Duodenal mucosa (tissue), 2 donors: ENCODE data around the gene SUPT16H.

Source experiments
- H3K27ac ChIP-seq: one replicate; pipeline ENCODE4 v1.7.0; 2013; ENCODE audit warnings: low read depth, low read length
- H3K27me3 ChIP-seq, 2 donors: one replicate each; pipeline ENCODE4 v1.7.0; 2013; ENCODE audit warnings: low read length in 2 of 2, control low read depth in 1 of 2; ENCODE audit not compliant: insufficient read depth in 2 of 2, control insufficient read depth in 1 of 2
- H3K36me3 ChIP-seq, 2 donors: one replicate each; pipeline ENCODE4 v1.7.0; 2013; ENCODE audit warnings: low read length in 2 of 2, control low read depth in 1 of 2; ENCODE audit not compliant: insufficient read depth in 2 of 2, control insufficient read depth in 1 of 2
- H3K4me1 ChIP-seq, 2 donors: one replicate each; pipeline ENCODE4 v1.7.0; 2013; ENCODE audit warnings: low read length in 2 of 2, control low read depth in 1 of 2; ENCODE audit not compliant: insufficient read depth in 2 of 2, control insufficient read depth in 1 of 2
- H3K4me3 ChIP-seq, 2 donors: one replicate each; pipeline ENCODE4 v1.7.0; 2013; ENCODE audit warnings: low read length in 2 of 2, low read depth in 1 of 2
- H3K9ac ChIP-seq, 2 donors: one replicate each; pipeline ENCODE4 v1.7.0; 2013; ENCODE audit warnings: low read length in 2 of 2, low read depth in 1 of 2
- H3K9me3 ChIP-seq, 2 donors: one replicate each; pipeline ENCODE4 v1.7.0; 2013; ENCODE audit warnings: low read length in 2 of 2, control low read depth in 1 of 2; ENCODE audit not compliant: control insufficient read depth in 1 of 2

SUPT16H gene

GRCh38 chr14:21332950-21333349 is 50.9 kb downstream of the SUPT16H start:
- H3K36me3 ChIP-seq, result no peaks in the 10 kb centered on the region
- H3K9me3 ChIP-seq, result no peaks in the 10 kb centered on the region
- no peaks in the 10 kb centered on the region for H3K4me1 ChIP-seq
- no peaks in the 10 kb centered on the region for H3K27me3 ChIP-seq
- H3K9ac ChIP-seq, result no peak overlapping the region
- no peak overlapping the region for H3K27ac ChIP-seq
- no peak overlapping the region for H3K4me3 ChIP-seq

GRCh38 chr14:21326972-21327371 is 56.8 kb downstream of the SUPT16H start:
- H3K27me3 ChIP-seq, result no peaks in the 10 kb centered on the region
- no peaks in the 10 kb centered on the region for H3K4me1 ChIP-seq
- H3K9me3 ChIP-seq, result no peaks in the 10 kb centered on the region
- H3K4me3 ChIP-seq, result no peak overlapping the region
- H3K36me3 ChIP-seq, result no peaks in the 10 kb centered on the region
- H3K27ac ChIP-seq, result no peak overlapping the region
- H3K9ac ChIP-seq, result no peak overlapping the region

- H3K9me3 ChIP-seq, result no peaks in the 10 kb centered on the region
- no peaks in the 10 kb centered on the region for H3K4me1 ChIP-seq
- no peaks in the 10 kb centered on the region for H3K27me3 ChIP-seq
- no peak overlapping the region for H3K27ac ChIP-seq
- no peak overlapping the region for H3K9ac ChIP-seq
- H3K4me3 ChIP-seq, result no peak overlapping the region
- H3K36me3 ChIP-seq, result no peaks in the 10 kb centered on the region
Measured at GRCh38 chr14:21322716-21323115, 61.1 kb downstream of the SUPT16H start.

- H3K4me3 ChIP-seq, result no peak overlapping the region
- no peaks in the 10 kb centered on the region for H3K27me3 ChIP-seq
- no peak overlapping the region for H3K27ac ChIP-seq
- H3K9ac ChIP-seq, result no peak overlapping the region
- no peaks in the 10 kb centered on the region for H3K36me3 ChIP-seq
- no peaks in the 10 kb centered on the region for H3K4me1 ChIP-seq
- no peaks in the 10 kb centered on the region for H3K9me3 ChIP-seq
Measured at GRCh38 chr14:21320913-21321312, 62.9 kb downstream of the SUPT16H start.

- Histone ChIP-seq H3K9ac (no peak overlapping the region), H3K4me1 (no peaks in the 10 kb centered on the region), H3K4me3 (no peak overlapping the region), H3K9me3 (no peaks in the 10 kb centered on the region), H3K27ac (no peak overlapping the region), H3K27me3 (no peaks in the 10 kb centered on the region), H3K36me3 (no peaks in the 10 kb centered on the region)
Measured at GRCh38 chr14:21317398-21317797, 66.4 kb downstream of the SUPT16H start.

- Histone ChIP-seq H3K27ac (no peak overlapping the region), H3K9ac (no peak overlapping the region), H3K4me1 (peaks cover 0 to under 1% of the 10 kb centered on the region in 2 donors), H3K27me3 (no peaks in the 10 kb centered on the region), H3K36me3 (no peaks in the 10 kb centered on the region), H3K4me3 (no peak overlapping the region), H3K9me3 (no peaks in the 10 kb centered on the region)
Measured at GRCh38 chr14:21313512-21313911, 70.3 kb downstream of the SUPT16H start.

- H3K4me1 ChIP-seq, result peaks cover 0 to 10% of the 10 kb centered on the region in 2 donors
- H3K27ac ChIP-seq, result no peak overlapping the region
- no peaks in the 10 kb centered on the region for H3K36me3 ChIP-seq
- H3K9ac ChIP-seq, result no peak overlapping the region
- H3K9me3 ChIP-seq, result no peaks in the 10 kb centered on the region
- H3K4me3 ChIP-seq, result no peak overlapping the region
- no peaks in the 10 kb centered on the region for H3K27me3 ChIP-seq
Measured at GRCh38 chr14:21311614-21312013, 72.2 kb downstream of the SUPT16H start.

- Histone ChIP-seq H3K4me3 (no peak overlapping the region), H3K9me3 (no peaks in the 10 kb centered on the region), H3K27ac (no peak overlapping the region), H3K9ac (no peak overlapping the region), H3K4me1 (peaks cover 0 to 10% of the 10 kb centered on the region in 2 donors), H3K36me3 (no peaks in the 10 kb centered on the region), H3K27me3 (no peaks in the 10 kb centered on the region)
Measured at GRCh38 chr14:21309956-21310355, 73.9 kb downstream of the SUPT16H start.

- Histone ChIP-seq H3K9ac (peak overlapping the region; percentile 47 to 58), H3K9me3 (no peaks in the 10 kb centered on the region), H3K4me3 (peak overlapping the region; percentile 59 to 60), H3K27ac (peak overlapping the region; percentile 13), H3K36me3 (no peaks in the 10 kb centered on the region), H3K4me1 (peaks cover 0 to 10% of the 10 kb centered on the region in 2 donors), H3K27me3 (no peaks in the 10 kb centered on the region)
Measured at GRCh38 chr14:21309238-21309636, 74.6 kb downstream of the SUPT16H start.

- peaks cover 0 to 10% of the 10 kb centered on the region in 2 donors for H3K4me1 ChIP-seq
- peak overlapping the region; percentile 13 for H3K27ac ChIP-seq
- H3K27me3 ChIP-seq, result no peaks in the 10 kb centered on the region
- H3K4me3 ChIP-seq, result peak overlapping the region; percentile 59 to 60
- peak overlapping the region; percentile 47 to 58 for H3K9ac ChIP-seq
- no peaks in the 10 kb centered on the region for H3K36me3 ChIP-seq
- no peaks in the 10 kb centered on the region for H3K9me3 ChIP-seq
Measured at GRCh38 chr14:21308479-21309237, 75.2 kb downstream of the SUPT16H start.
